ENCODE data around the gene GALNTL6. TPM values are rescaled to one million over a fixed set of nuclear protein-coding genes. Genes with fewer than 3 reads are reported as not detected.

The GALNTL6 gene
- total and polyA plus RNA-seq, 7 donors = 0.14 to 2.5 (median 0.42) TPM; not detected in 1

GRCh38 chr4:172543249-172543648 lies 730.0 kb downstream of the GALNTL6 start:
- TF ChIP-seq CTCF (IDR thresholded peaks at IDR 0.05) (no peak), POLR2A (IDR thresholded peaks at IDR 0.05) (no peak), POLR2AphosphoS5 (IDR thresholded peaks at IDR 0.05) (no peak), EP300 (IDR thresholded peaks at IDR 0.05) (no peak)
- intact Hi-C loops (cut with DNase I) = no loop called here
- no peaks in the 10 kb centered on the region for H3K36me3 ChIP-seq
- H3K27ac ChIP-seq = no peak overlapping the region
- no peak overlapping the region for H3K4me3 ChIP-seq
- no peaks in the 10 kb centered on the region for H3K27me3 ChIP-seq
- H3K9me3 ChIP-seq = no peaks in the 10 kb centered on the region
- DNase-seq = no peak
- 80 to 81% methylated on average over 4 of the region's 4 CpGs for WGBS, 2 donors
- no peaks in the 10 kb centered on the region for H3K4me1 ChIP-seq

- TF ChIP-seq POLR2A (IDR thresholded peaks at IDR 0.05) = no peak
- Histone ChIP-seq H3K4me3 (no peak overlapping the region), H3K27ac (no peak overlapping the region), H3K27me3 (no peaks in the 10 kb centered on the region), H3K9me3 (no peaks in the 10 kb centered on the region), H3K36me3 (no peaks in the 10 kb centered on the region), H3K4me1 (no peaks in the 10 kb centered on the region)
- intact Hi-C loops (cut with DNase I) = no loop called here
- WGBS, 2 donors = 67 to 72% methylated on average over 7 of the region's 7 CpGs
- DNase-seq = no peak
Measured at GRCh38 chr4:172546782-172547181, 733.6 kb downstream of the GALNTL6 start.

GRCh38 chr4:172547724-172548123 lies 734.5 kb downstream of the GALNTL6 start:
- no peak for DNase-seq
- 78 to 91% methylated on average over 3 of the region's 3 CpGs for WGBS, 2 donors

GRCh38 chr4:172553216-172553615 lies 740.0 kb downstream of the GALNTL6 start:
- no peaks in the 10 kb centered on the region for H3K27me3 ChIP-seq
- H3K9me3 ChIP-seq = no peaks in the 10 kb centered on the region
- no peak overlapping the region for H3K4me3 ChIP-seq
- intact Hi-C loops (cut with DNase I) = no loop called here
- WGBS, 2 donors = 77 to 90% methylated on average over 1 of the region's 1 CpG
- no peaks in the 10 kb centered on the region for H3K36me3 ChIP-seq
- H3K27ac ChIP-seq = no peak overlapping the region
- H3K4me1 ChIP-seq = no peaks in the 10 kb centered on the region
- no peak for DNase-seq
- TF ChIP-seq CTCF (IDR thresholded peaks at IDR 0.05) (no peak), EP300 (IDR thresholded peaks at IDR 0.05) (no peak), POLR2A (IDR thresholded peaks at IDR 0.05) (no peak), POLR2AphosphoS5 (IDR thresholded peaks at IDR 0.05) (no peak)

More at GRCh38 chr4:172547724-172548123, 734.5 kb downstream of the GALNTL6 start:
- Histone ChIP-seq H3K36me3 (no peaks in the 10 kb centered on the region), H3K27ac (no peak overlapping the region), H3K4me1 (no peaks in the 10 kb centered on the region), H3K9me3 (no peaks in the 10 kb centered on the region), H3K27me3 (no peaks in the 10 kb centered on the region), H3K4me3 (no peak overlapping the region)
- intact Hi-C loops (cut with DNase I) = no loop called here
- no peak for TF ChIP-seq POLR2AphosphoS5 (IDR thresholded peaks at IDR 0.05)
- TF ChIP-seq EP300 (IDR thresholded peaks at IDR 0.05) = no peak
- TF ChIP-seq CTCF (IDR thresholded peaks at IDR 0.05) = no peak
- TF ChIP-seq POLR2A (IDR thresholded peaks at IDR 0.05) = no peak

- WGBS, 2 donors = 96% methylated on average over 4 of the region's 4 CpGs
- Histone ChIP-seq H3K4me3 (no peak overlapping the region), H3K27ac (no peak overlapping the region), H3K36me3 (no peaks in the 10 kb centered on the region), H3K9me3 (no peaks in the 10 kb centered on the region), H3K4me1 (no peaks in the 10 kb centered on the region), H3K27me3 (no peaks in the 10 kb centered on the region)
- no peak for TF ChIP-seq EP300 (IDR thresholded peaks at IDR 0.05)
- no peak for TF ChIP-seq POLR2A (IDR thresholded peaks at IDR 0.05)
- TF ChIP-seq CTCF (IDR thresholded peaks at IDR 0.05) = no peak
- TF ChIP-seq POLR2AphosphoS5 (IDR thresholded peaks at IDR 0.05) = no peak
- intact Hi-C loops (cut with DNase I) = no loop called here
- DNase-seq = no peak
Measured at GRCh38 chr4:172554588-172554987, 741.4 kb downstream of the GALNTL6 start.
